ENCODE data around the gene GRIK5. TPM values are rescaled to one million over a fixed set of nuclear protein-coding genes. Genes with fewer than 3 reads are reported as not detected.

Gene GRIK5
- total and polyA plus RNA-seq, 2 of the 8 experiments (the other 6 are each of a cell fraction or from before 2014, with no cell fraction given) = 17.8 to 42.9 TPM

GRCh38 chr19:42017040-42017439 lies 53.0 kb downstream of the GRIK5 start:
- ChIA-PET POLR2A (ENCODE audit: partially characterized antibody) (interaction anchor here (0.6 to 1.3 kb wide), 3 partner anchors 19 to 1387 kb away, joined by 3 read pairs; no protein-coding TSS in a partner anchor), CTCF (ENCODE audit: partially characterized antibody) (interaction anchor here (0.6 to 7.6 kb wide), 2 partner anchors 12 to 24 kb away, joined by 3 to 58 read pairs; no protein-coding TSS in a partner anchor)
- H2BK5ac ChIP-seq (ENCODE audit: low read depth, low read length) = no peak overlapping the region
- no peak for DNase-seq (ENCODE audit: low read depth in 1 of 2, low spot score in 2 of 2)
- TF ChIP-seq HDAC2 (IDR thresholded peaks at IDR 0.05; ENCODE audit: borderline replicate concordance in 1 of 2, low read depth in 2 of 2, low read length in 2 of 2) (no peak), CHD2 (IDR thresholded peaks at IDR 0.05; ENCODE audit: low read length) (no peak), SAP30 (IDR thresholded peaks at IDR 0.05; ENCODE audit: insufficient read depth, insufficient replicate concordance, low read length) (no peak), JUND (IDR thresholded peaks at IDR 0.05; ENCODE audit: low read length) (no peak), EZH2 (IDR thresholded peaks at IDR 0.05; ENCODE audit: low read depth, low read length, severe bottlenecking) (no peak), SP2 (IDR thresholded peaks at IDR 0.05; ENCODE audit: low read length) (no peak)
- H2BK20ac ChIP-seq (ENCODE audit: low read length) = no peak overlapping the region
- H2BK12ac ChIP-seq (ENCODE audit: low read depth, low read length) = no peak overlapping the region
- H3K4me3 ChIP-seq (ENCODE audit: extremely low read depth in 1 of 4, insufficient read depth in 2 of 4, low read depth in 3 of 4, low read length in 4 of 4) = no peak overlapping the region
- H2BK15ac ChIP-seq (ENCODE audit: low read length) = no peak overlapping the region
- H3K56ac ChIP-seq (replicated peaks; ENCODE audit: insufficient read length, low read depth, low read length) = no peak overlapping the region
- peaks cover 0 to 14% (median 6%) of the 10 kb centered on the region in 4 experiments; a peak in 3 of 8 replicates for H3K36me3 ChIP-seq (ENCODE audit: control insufficient read depth in 2 of 4, insufficient read depth in 4 of 4, low read length in 3 of 4)
- H3K4ac ChIP-seq (replicated peaks; ENCODE audit: insufficient read length, low read depth, low read length) = no peak overlapping the region
- H3K23ac ChIP-seq (ENCODE audit: insufficient read length) = no peak overlapping the region
- H3K14ac ChIP-seq (ENCODE audit: insufficient read length) = no peak overlapping the region
- no peak overlapping the region for H3K4me2 ChIP-seq (ENCODE audit: insufficient read depth in 1 of 2, low read depth in 2 of 2, low read length in 2 of 2)
- H3K27me3 ChIP-seq (replicated peaks in 1 of 4; ENCODE audit: control insufficient read depth in 3 of 4, extremely low read depth in 1 of 4, insufficient read depth in 3 of 4, low read length in 3 of 4) = no peaks in the 10 kb centered on the region
- no peak for FAIRE-seq
- H3K79me1 ChIP-seq (ENCODE audit: low read depth, low read length) = no peaks in the 10 kb centered on the region
- 94% methylated on average over 8 of the region's 8 CpGs; no CpG with 5 or more reads in 1 of the 2 experiments for WGBS, 2 experiments (ENCODE audit: extremely low coverage in 1 of 2, insufficient coverage in 1 of 2, insufficient read length in 1 of 2, insufficient replicate concordance in 2 of 2, low coverage in 1 of 2, low lambda C conversion rate in 2 of 2, missing lambda C conversion rate in 1 of 2)
- no peak overlapping the region for H4K5ac ChIP-seq (ENCODE audit: insufficient read length, low read depth, low read length)
- H2BK120ac ChIP-seq (replicated peaks; ENCODE audit: low read depth, low read length) = no peak overlapping the region
- H3K18ac ChIP-seq (ENCODE audit: extremely low read depth, low read length) = no peak overlapping the region
- H3K9me3 ChIP-seq (ENCODE audit: insufficient read depth in 2 of 2, low read depth in 1 of 2, low read length in 1 of 2) = no peaks in the 10 kb centered on the region
- no peaks in the 10 kb centered on the region for H3K23me2 ChIP-seq (ENCODE audit: low read depth, low read length)
- H3K4me1 ChIP-seq (replicated peaks in 1 of 4; ENCODE audit: control insufficient read depth in 3 of 4, insufficient read depth in 4 of 4, low read length in 3 of 4) = no peaks in the 10 kb centered on the region
- H3K79me2 ChIP-seq (ENCODE audit: control insufficient read depth in 1 of 2, insufficient read depth in 2 of 2, low read length in 2 of 2) = no peaks in the 10 kb centered on the region
- no peak overlapping the region for H2AFZ ChIP-seq (ENCODE audit: low read length)
- no peak overlapping the region for H4K91ac ChIP-seq (replicated peaks; ENCODE audit: insufficient read length, low read length)
- H4K20me1 ChIP-seq (replicated peaks in 1 of 2; ENCODE audit: control insufficient read depth in 1 of 2, insufficient read depth in 2 of 2, low read length in 2 of 2) = no peaks in the 10 kb centered on the region
- H3K27ac ChIP-seq (ENCODE audit: low read depth, low read length) = no peak overlapping the region
- no peak overlapping the region for H2AK5ac ChIP-seq (ENCODE audit: low read depth, low read length)
- no peak overlapping the region for H3K9ac ChIP-seq (replicated peaks in 1 of 4; ENCODE audit: extremely low read depth in 1 of 4, low read depth in 3 of 4, low read length in 3 of 4)
- no peak overlapping the region for H4K8ac ChIP-seq (ENCODE audit: extremely low read depth, insufficient read depth, low read length)
